ENCODE data around the gene SLC39A11.

Gene SLC39A11

GRCh38 chr17:72702998-72703397, 389.5 kb downstream of the SLC39A11 start:
- DNase-seq = no peak

GRCh38 chr17:72702136-72702735, 390.3 kb downstream of the SLC39A11 start:
- DNase-seq = no peak

- DNase-seq = peak; percentile 36
Observed at GRCh38 chr17:72700226-72700625, 392.3 kb downstream of the SLC39A11 start.

GRCh38 chr17:72699545-72699944, 392.9 kb downstream of the SLC39A11 start:
- peak; percentile 44 for DNase-seq

- no peak for DNase-seq
Observed at GRCh38 chr17:72697602-72698146, 394.8 kb downstream of the SLC39A11 start.

- no peak for DNase-seq
Observed at GRCh38 chr17:72696721-72697120, 395.8 kb downstream of the SLC39A11 start.

- DNase-seq = no peak
Observed at GRCh38 chr17:72696156-72696555, 396.3 kb downstream of the SLC39A11 start.

- no peak for DNase-seq
Observed at GRCh38 chr17:72693956-72694355, 398.5 kb downstream of the SLC39A11 start.

GRCh38 chr17:72693151-72693878, 399.2 kb downstream of the SLC39A11 start:
- no peak for DNase-seq

GRCh38 chr17:72692676-72693075, 399.8 kb downstream of the SLC39A11 start:
- peak; percentile 56 for DNase-seq

- no peak for DNase-seq
Observed at GRCh38 chr17:72691586-72691985, 400.9 kb downstream of the SLC39A11 start.

- no peak for DNase-seq
Observed at GRCh38 chr17:72691017-72691416, 401.5 kb downstream of the SLC39A11 start.

GRCh38 chr17:72687886-72688285, 404.6 kb downstream of the SLC39A11 start:
- DNase-seq = no peak

- no peak for DNase-seq
Observed at GRCh38 chr17:72684405-72685020, 408.0 kb downstream of the SLC39A11 start.

GRCh38 chr17:72683506-72684404, 408.7 kb downstream of the SLC39A11 start:
- DNase-seq = no peak

- no peak for DNase-seq
Observed at GRCh38 chr17:72682605-72683004, 409.9 kb downstream of the SLC39A11 start.

GRCh38 chr17:72681844-72682243, 410.6 kb downstream of the SLC39A11 start:
- DNase-seq = no peak

GRCh38 chr17:72677714-72678390, 414.6 kb downstream of the SLC39A11 start:
- no peak for DNase-seq

GRCh38 chr17:72677108-72677507, 415.4 kb downstream of the SLC39A11 start:
- no peak for DNase-seq

- DNase-seq = no peak
Observed at GRCh38 chr17:72672729-72673128, 419.8 kb downstream of the SLC39A11 start.

GRCh38 chr17:72671016-72671415, 421.5 kb downstream of the SLC39A11 start:
- no peak for DNase-seq
